Measurements from ENCODE around the gene FRMD4A.

FRMD4A gene

GRCh38 chr10:13842117-13842516 is 488.6 kb downstream of the FRMD4A start:
- H4K20me1 ChIP-seq (ENCODE audit: low read depth, low read length): no peaks in the 10 kb centered on the region
- H3K9ac ChIP-seq (ENCODE audit: low read length): no peak overlapping the region
- no peaks in the 10 kb centered on the region for H3K27me3 ChIP-seq (ENCODE audit: low read length)
- H3K4me2 ChIP-seq (ENCODE audit: low read depth, low read length, poor library complexity, severe bottlenecking): no peak overlapping the region
- no peaks in the 10 kb centered on the region for H3K9me3 ChIP-seq (ENCODE audit: insufficient read depth, low read length)
- H2AFZ ChIP-seq (ENCODE audit: low read depth, low read length, severe bottlenecking): no peak overlapping the region
- H3K27ac ChIP-seq (ENCODE audit: low read depth, low read length): no peak overlapping the region
- H3K79me2 ChIP-seq (ENCODE audit: insufficient read depth, low read length): no peaks in the 10 kb centered on the region
- H3K4me3 ChIP-seq (ENCODE audit: insufficient read depth, low read length, poor library complexity, severe bottlenecking): no peak overlapping the region
- H3K9me2 ChIP-seq (replicated peaks; ENCODE audit: insufficient read depth, low read length): no peaks in the 10 kb centered on the region
- no peak for TF ChIP-seq EZH2phosphoT487 (conservative IDR thresholded peaks at IDR 0.05; ENCODE audit: low read length)
- TF ChIP-seq CTCF (IDR thresholded peaks at IDR 0.05; ENCODE audit: insufficient read depth, low read length, poor library complexity, severe bottlenecking): no peak
- H3F3A ChIP-seq (ENCODE audit: insufficient read depth): no peaks in the 10 kb centered on the region
- H3K36me3 ChIP-seq (ENCODE audit: low read length): no peaks in the 10 kb centered on the region

DNA sequence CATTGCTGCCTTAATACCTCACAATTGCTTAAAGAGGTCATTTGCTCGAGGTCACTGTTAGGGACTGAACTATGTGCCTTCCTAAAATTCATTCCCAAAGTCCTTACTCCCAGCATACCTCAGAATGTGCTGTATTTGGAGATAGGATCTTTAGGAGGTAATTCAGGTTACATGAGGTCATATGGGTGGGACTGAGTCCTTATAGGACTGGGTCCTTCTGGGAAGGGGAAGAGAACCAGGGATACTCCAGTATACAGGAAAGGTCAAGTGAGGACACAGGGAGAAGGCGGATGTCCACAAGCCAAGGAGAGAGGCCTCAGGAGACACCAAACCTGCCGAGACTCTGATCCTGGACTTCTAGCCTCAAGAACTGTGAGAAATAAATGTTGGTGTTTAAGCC is 490.7 kb downstream of the FRMD4A start:
- H3K9ac ChIP-seq (ENCODE audit: low read length): no peak overlapping the region
- no peaks in the 10 kb centered on the region for H3K9me2 ChIP-seq (replicated peaks; ENCODE audit: insufficient read depth, low read length)
- H3F3A ChIP-seq (ENCODE audit: insufficient read depth): no peaks in the 10 kb centered on the region
- H3K4me3 ChIP-seq (ENCODE audit: insufficient read depth, low read length, poor library complexity, severe bottlenecking): no peak overlapping the region
- H4K20me1 ChIP-seq (ENCODE audit: low read depth, low read length): no peaks in the 10 kb centered on the region
- no peak overlapping the region for H3K4me2 ChIP-seq (ENCODE audit: low read depth, low read length, poor library complexity, severe bottlenecking)
- no peak overlapping the region for H3K27ac ChIP-seq (ENCODE audit: low read depth, low read length)
- TF ChIP-seq CTCF (IDR thresholded peaks at IDR 0.05; ENCODE audit: insufficient read depth, low read length, poor library complexity, severe bottlenecking) (no peak), EZH2phosphoT487 (conservative IDR thresholded peaks at IDR 0.05; ENCODE audit: low read length) (no peak)
- H3K79me2 ChIP-seq (ENCODE audit: insufficient read depth, low read length): no peaks in the 10 kb centered on the region
- H3K27me3 ChIP-seq (ENCODE audit: low read length): no peaks in the 10 kb centered on the region
- no peaks in the 10 kb centered on the region for H3K9me3 ChIP-seq (ENCODE audit: insufficient read depth, low read length)
- H2AFZ ChIP-seq (ENCODE audit: low read depth, low read length, severe bottlenecking): no peak overlapping the region
- H3K36me3 ChIP-seq (ENCODE audit: low read length): no peaks in the 10 kb centered on the region

DNA sequence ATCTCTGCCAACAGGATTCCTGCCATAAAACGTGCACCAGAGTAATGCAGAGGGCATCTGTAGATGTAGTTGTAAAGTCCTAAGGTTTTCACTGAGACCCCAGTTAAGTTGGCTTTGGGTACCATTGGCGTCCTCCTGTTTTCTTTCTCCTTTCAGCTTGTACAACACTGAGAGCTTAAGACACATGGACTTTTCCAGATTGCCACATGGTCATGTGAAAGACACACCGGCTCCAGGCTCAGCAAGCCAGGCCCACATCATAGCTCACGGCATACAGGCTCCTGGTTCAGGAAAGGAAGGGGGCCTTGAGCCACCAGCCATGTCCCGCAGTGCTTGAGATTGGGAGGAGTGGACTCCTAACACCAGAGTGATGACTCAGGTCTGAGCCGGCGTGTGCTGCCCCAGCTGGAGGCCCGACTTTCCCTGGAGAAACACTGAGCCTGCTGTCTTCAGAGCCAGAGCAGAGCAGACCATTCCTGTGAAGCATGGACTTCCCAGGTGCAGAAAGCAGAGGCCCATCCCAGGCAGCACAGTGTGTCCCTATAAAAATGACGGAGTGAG is 491.2 kb downstream of the FRMD4A start:
- Histone ChIP-seq H3K36me3 (ENCODE audit: low read length) (no peaks in the 10 kb centered on the region), H3K27ac (ENCODE audit: low read depth, low read length) (no peak overlapping the region), H4K20me1 (ENCODE audit: low read depth, low read length) (no peaks in the 10 kb centered on the region), H3F3A (ENCODE audit: insufficient read depth) (no peaks in the 10 kb centered on the region), H3K79me2 (ENCODE audit: insufficient read depth, low read length) (no peaks in the 10 kb centered on the region), H2AFZ (ENCODE audit: low read depth, low read length, severe bottlenecking) (no peak overlapping the region), H3K27me3 (ENCODE audit: low read length) (no peaks in the 10 kb centered on the region), H3K4me3 (ENCODE audit: insufficient read depth, low read length, poor library complexity, severe bottlenecking) (no peak overlapping the region), H3K9me3 (ENCODE audit: insufficient read depth, low read length) (no peaks in the 10 kb centered on the region), H3K4me2 (ENCODE audit: low read depth, low read length, poor library complexity, severe bottlenecking) (no peak overlapping the region), H3K9ac (ENCODE audit: low read length) (no peak overlapping the region), H3K9me2 (replicated peaks; ENCODE audit: insufficient read depth, low read length) (no peaks in the 10 kb centered on the region)
- no peak for TF ChIP-seq EZH2phosphoT487 (conservative IDR thresholded peaks at IDR 0.05; ENCODE audit: low read length)
- TF ChIP-seq CTCF (IDR thresholded peaks at IDR 0.05; ENCODE audit: insufficient read depth, low read length, poor library complexity, severe bottlenecking): no peak

Data from SU-DHL-6 (cell line).